ENCODE results near the gene NXT1.

NXT1 gene

DNA sequence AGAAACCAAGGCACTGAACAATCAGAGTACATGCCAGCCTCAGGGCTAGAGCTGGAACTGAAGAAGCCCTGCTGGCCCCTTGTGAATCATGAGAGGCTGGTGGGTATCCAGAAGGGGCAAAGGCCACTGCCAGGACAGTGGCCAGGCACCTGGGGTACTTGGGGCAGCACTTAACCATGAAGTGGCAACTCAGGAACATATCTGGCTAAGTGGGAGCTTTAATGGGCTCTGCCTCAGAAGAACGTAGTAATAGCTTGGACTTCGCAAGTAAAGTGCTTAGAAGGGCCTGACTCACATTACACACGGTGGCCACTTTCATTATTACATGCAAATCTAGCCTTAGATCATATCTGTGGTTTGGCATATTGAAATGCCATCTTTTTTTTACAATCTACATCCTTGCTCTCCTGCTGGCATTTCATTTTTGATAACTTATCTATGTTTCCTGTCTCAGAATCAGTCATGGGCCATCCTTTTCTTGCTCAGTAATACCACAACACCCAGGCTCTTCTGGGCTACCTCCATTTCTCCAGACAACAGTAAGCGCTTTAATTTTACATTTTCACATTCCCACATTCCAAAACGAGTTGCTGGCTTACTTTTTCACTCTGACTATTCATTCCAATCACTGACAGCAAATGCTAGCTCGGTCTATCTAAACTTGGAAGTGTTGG is 49.1 kb downstream of the NXT1 start:
- TF ChIP-seq, protein P1, sequence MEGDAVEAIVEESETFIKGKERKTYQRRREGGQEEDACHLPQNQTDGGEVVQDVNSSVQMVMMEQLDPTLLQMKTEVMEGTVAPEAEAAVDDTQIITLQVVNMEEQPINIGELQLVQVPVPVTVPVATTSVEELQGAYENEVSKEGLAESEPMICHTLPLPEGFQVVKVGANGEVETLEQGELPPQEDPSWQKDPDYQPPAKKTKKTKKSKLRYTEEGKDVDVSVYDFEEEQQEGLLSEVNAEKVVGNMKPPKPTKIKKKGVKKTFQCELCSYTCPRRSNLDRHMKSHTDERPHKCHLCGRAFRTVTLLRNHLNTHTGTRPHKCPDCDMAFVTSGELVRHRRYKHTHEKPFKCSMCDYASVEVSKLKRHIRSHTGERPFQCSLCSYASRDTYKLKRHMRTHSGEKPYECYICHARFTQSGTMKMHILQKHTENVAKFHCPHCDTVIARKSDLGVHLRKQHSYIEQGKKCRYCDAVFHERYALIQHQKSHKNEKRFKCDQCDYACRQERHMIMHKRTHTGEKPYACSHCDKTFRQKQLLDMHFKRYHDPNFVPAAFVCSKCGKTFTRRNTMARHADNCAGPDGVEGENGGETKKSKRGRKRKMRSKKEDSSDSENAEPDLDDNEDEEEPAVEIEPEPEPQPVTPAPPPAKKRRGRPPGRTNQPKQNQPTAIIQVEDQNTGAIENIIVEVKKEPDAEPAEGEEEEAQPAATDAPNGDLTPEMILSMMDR (conservative IDR thresholded peaks at IDR 0.05; ENCODE audit: low read depth, low read length), result peak; percentile 6
- no peak overlapping the region for H3K4me3 ChIP-seq (ENCODE audit: low read length)
- no peak for DNase-seq (ENCODE audit: low read depth)

- no peak overlapping the region for H3K4me3 ChIP-seq (ENCODE audit: low read length)
- TF ChIP-seq, protein P1 (conservative IDR thresholded peaks at IDR 0.05; ENCODE audit: low read depth, low read length), result no peak
- DNase-seq (ENCODE audit: low read depth), result no peak
Measured at GRCh38 chr20:23401051-23401450, 50.5 kb downstream of the NXT1 start.

DNA sequence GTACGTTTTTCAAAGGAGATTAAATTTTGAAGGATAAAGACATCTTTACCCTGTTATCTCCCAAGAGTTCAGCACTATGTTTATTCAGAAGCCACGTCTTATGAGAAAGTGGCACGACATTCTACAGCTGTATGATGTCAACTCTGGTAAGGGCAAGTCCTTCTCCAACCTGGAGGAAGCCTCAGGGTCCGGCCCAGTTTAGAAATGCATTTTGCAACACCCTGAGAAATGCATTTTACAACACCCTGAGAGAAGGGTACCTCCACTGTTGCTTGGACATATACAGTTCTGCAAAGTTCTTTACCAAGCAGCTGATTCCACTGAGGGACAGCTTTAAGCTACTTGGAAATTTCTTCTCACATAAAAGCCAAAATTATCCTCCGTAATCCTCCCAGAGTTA is 53.2 kb downstream of the NXT1 start:
- TF ChIP-seq, protein P1 (conservative IDR thresholded peaks at IDR 0.05; ENCODE audit: low read depth, low read length), result no peak
- no peak for DNase-seq (ENCODE audit: low read depth)
- H3K4me3 ChIP-seq (ENCODE audit: low read length), result no peak overlapping the region

GRCh38 chr20:23404196-23404595 is 53.6 kb downstream of the NXT1 start:
- no peak for DNase-seq (ENCODE audit: low read depth)
- H3K4me3 ChIP-seq (ENCODE audit: low read length), result no peak overlapping the region
- TF ChIP-seq, protein P1 (conservative IDR thresholded peaks at IDR 0.05; ENCODE audit: low read depth, low read length), result no peak
